HG03565 (cell line): ENCODE results near the gene C1QTNF12.

ENCODE experiments used
- ATAC-seq: cut with Tn5 transposase; IDR thresholded peaks from one replicate; pipeline ENCODE4 v1.9.1; 2021; ENCODE audit warnings: mild to moderate bottlenecking, moderate library complexity; ENCODE audit not compliant: unreplicated experiment

Gene C1QTNF12

GRCh38 chr1:1282998-1283397, 36.5 kb upstream of the C1QTNF12 start:
- ATAC-seq, result no peak

- ATAC-seq, result no peak
Measured at GRCh38 chr1:1281533-1282321, 35.2 kb upstream of the C1QTNF12 start.

- ATAC-seq, result no peak
Measured at GRCh38 chr1:1280782-1281481, 34.4 kb upstream of the C1QTNF12 start.

GRCh38 chr1:1279028-1279427, 32.5 kb upstream of the C1QTNF12 start:
- ATAC-seq, result no peak

GRCh38 chr1:1278620-1279019, 32.1 kb upstream of the C1QTNF12 start:
- ATAC-seq, result no peak

GRCh38 chr1:1275836-1276235, 29.3 kb upstream of the C1QTNF12 start:
- no peak for ATAC-seq

GRCh38 chr1:1274931-1275431, 28.5 kb upstream of the C1QTNF12 start:
- no peak for ATAC-seq

- ATAC-seq, result peak; percentile 4
Measured at GRCh38 chr1:1274299-1274930, 27.9 kb upstream of the C1QTNF12 start.

- ATAC-seq, result peak; percentile 60
Measured at GRCh38 chr1:1273512-1274298, 27.2 kb upstream of the C1QTNF12 start, which contains the start of gene UBE2J2. Gene UBE2J2, minus strand, starts transcription at chr1:1273854. Its CDS starts 5,862 bp downstream, at chr1:1267992.

- ATAC-seq, result peak; percentile 4
Measured at GRCh38 chr1:1273209-1273511, 26.6 kb upstream of the C1QTNF12 start.

GRCh38 chr1:1272341-1273208, 26.1 kb upstream of the C1QTNF12 start:
- no peak for ATAC-seq

GRCh38 chr1:1270813-1271212, 24.3 kb upstream of the C1QTNF12 start:
- no peak for ATAC-seq

- no peak for ATAC-seq
Measured at GRCh38 chr1:1268284-1268682, 21.8 kb upstream of the C1QTNF12 start.

GRCh38 chr1:1267488-1268283, 21.2 kb upstream of the C1QTNF12 start:
- no peak for ATAC-seq

GRCh38 chr1:1264868-1265272, 18.3 kb upstream of the C1QTNF12 start:
- ATAC-seq, result no peak

GRCh38 chr1:1264026-1264425, 17.5 kb upstream of the C1QTNF12 start:
- no peak for ATAC-seq

- ATAC-seq, result no peak
Measured at GRCh38 chr1:1262758-1263157, 16.2 kb upstream of the C1QTNF12 start.

- ATAC-seq, result no peak
Measured at GRCh38 chr1:1262071-1262470, 15.5 kb upstream of the C1QTNF12 start.

- no peak for ATAC-seq
Measured at GRCh38 chr1:1260843-1261560, 14.5 kb upstream of the C1QTNF12 start.
